Adrenal gland (tissue), 12 donors: ENCODE results near the gene CHID1. TPM values are rescaled to one million over a fixed set of nuclear protein-coding genes. Genes with fewer than 3 reads are reported as not detected.

Experiments
- DNase-seq, 7 donors: peaks; one replicate each; pipeline ENCODE4 v3.0.0-alpha.2; 2019 to 2020
- H3K27ac ChIP-seq, 5 donors: fragments of 200-600 bp; sonication (generic) in 4 of 5; 1 replicate in 3 of 5; 2 replicates in 2 of 5; pipeline versions ENCODE4 v1.5.1 to v1.8.0; 2016 to 2020; ENCODE audit warnings: mild to moderate bottlenecking in 1 of 5
- H3K27me3 ChIP-seq: fragments of 200-600 bp; 2 replicates; pipeline ENCODE4 v1.8.0; 2021
- H3K36me3 ChIP-seq, 2 donors: fragments of 200-600 bp; replicated peaks in 1 of 2; 1 replicate in 1 of 2; 2 replicates in 1 of 2; pipeline versions ENCODE4 v1.5.1 to v1.8.0; 2018 to 2022
- H3K4me1 ChIP-seq, 2 donors: fragments of 200-600 bp; replicated peaks in 1 of 2; 1 replicate in 1 of 2; 2 replicates in 1 of 2; pipeline versions ENCODE4 v1.5.1 to v1.8.0; 2018 to 2021
- H3K4me3 ChIP-seq, 4 donors: fragments of 200-600 bp; sonication (generic) in 3 of 4; one replicate each; pipeline ENCODE4 v1.5.1; 2016 to 2018
- H3K9me3 ChIP-seq, 3 donors: fragments of 200-600 bp; sonication (generic) in 1 of 3; replicated peaks in 1 of 3; 1 replicate in 2 of 3; 2 replicates in 1 of 3; pipeline versions ENCODE4 v1.5.1 to v1.8.0; 2016 to 2021
- POLR2A ChIP-seq, 2 donors: fragments of 450-650 bp; IDR thresholded peaks; one replicate each; pipeline ENCODE4 v1.6.1; 2017; ENCODE audit warnings: antibody characterized with exemption in 2 of 2, mild to moderate bottlenecking in 2 of 2, moderate library complexity in 1 of 2
- WGBS, 4 donors: extraction: QIAGEN DNeasy Blood & Tissue Kit in 2 of 4; methylation state at CpG; one replicate each; pipeline versions ENCODE4 v1.1.5 to v1.1.7; 2013 to 2017; 5-methylcytosine and 5-hydroxymethylcytosine counted together
- intact Hi-C, 2 donors: fragments of 100-400 bp; cut with DNase I; formaldehyde crosslinking; loops; one replicate each; pipeline versions ENCODE4 v1.14.1 to v1.15.0; 2022 to 2023
- polyA plus RNA-seq, 3 donors: library from polyadenylated mRNA; stranded (reverse); fragments of 200-250 nt in 2 of 3; fragments of 350-450 nt in 1 of 3; fragmentation: Illumina TruSeq in 1 of 3; extraction: RNeasy Lipid Tissue Mini Kit (QIAGEN cat#74804) in 1 of 3; gene quantifications; one replicate each; pipeline ENCODE4 v1.2.3, GENCODE V29; 2013 to 2014
- total RNA-seq, 9 donors: library from RNA; depleted of rRNA in 4 of 9; stranded (reverse); fragments of >200 nt in 4 of 9; fragments of 120-200 nt in 1 of 9; fragmentation: NEBNext Ultra II Directional in 1 of 9; extraction: Animal tissue kit (Norgen Biotek cat#: 25700) in 1 of 9; gene quantifications; one replicate each; pipeline versions ENCODE4 v1.1.0 to v1.2.4, GENCODE V29; 2013 to 2023
- TF ChIP-seq, protein P1 (sequence below), 6 experiments: fragments of 450-650 bp in 4 of 6; fragments of 200-600 bp in 2 of 6; sonication (generic) in 1 of 6; IDR thresholded peaks; 1 replicate in 5 of 6; 2 replicates in 1 of 6; pipeline versions ENCODE4 v1.5.1 to v1.8.0; 2016 to 2021; ENCODE audit warnings: antibody characterized with exemption in 6 of 6, mild to moderate bottlenecking in 2 of 6, moderate library complexity in 1 of 6
- donor health status: healthy with polysubstance abuse.
- donor health status: Bipolar disorder and iron deficiency.
- donor health status: DM: yes; HTN: yes; CAD: no.
- donor health status: DM: no; HTN: no; CAD: no.
- donor health status: DM: no; HTN: no; CAD: no.
- donor health status: DM: yes; HTN: yes; CAD: no.

Gene CHID1
- total and polyA plus RNA-seq, 12 donors, result 39.2 to 220 (median 96.6) TPM

GRCh38 chr11:953512-953911, 42.9 kb upstream of the CHID1 start:
- 80 to 85% (median 82%) methylated on average over 13 of the region's 13 CpGs for WGBS, 4 donors
- H3K4me3 ChIP-seq, result no peak overlapping the region
- no peaks in the 10 kb centered on the region for H3K9me3 ChIP-seq
- H3K27me3 ChIP-seq, result no peaks in the 10 kb centered on the region
- no peak overlapping the region for H3K27ac ChIP-seq
- peaks cover 0 to 5% of the 10 kb centered on the region in 2 donors for H3K36me3 ChIP-seq
- DNase-seq, result no peak
- TF ChIP-seq, protein P1, sequence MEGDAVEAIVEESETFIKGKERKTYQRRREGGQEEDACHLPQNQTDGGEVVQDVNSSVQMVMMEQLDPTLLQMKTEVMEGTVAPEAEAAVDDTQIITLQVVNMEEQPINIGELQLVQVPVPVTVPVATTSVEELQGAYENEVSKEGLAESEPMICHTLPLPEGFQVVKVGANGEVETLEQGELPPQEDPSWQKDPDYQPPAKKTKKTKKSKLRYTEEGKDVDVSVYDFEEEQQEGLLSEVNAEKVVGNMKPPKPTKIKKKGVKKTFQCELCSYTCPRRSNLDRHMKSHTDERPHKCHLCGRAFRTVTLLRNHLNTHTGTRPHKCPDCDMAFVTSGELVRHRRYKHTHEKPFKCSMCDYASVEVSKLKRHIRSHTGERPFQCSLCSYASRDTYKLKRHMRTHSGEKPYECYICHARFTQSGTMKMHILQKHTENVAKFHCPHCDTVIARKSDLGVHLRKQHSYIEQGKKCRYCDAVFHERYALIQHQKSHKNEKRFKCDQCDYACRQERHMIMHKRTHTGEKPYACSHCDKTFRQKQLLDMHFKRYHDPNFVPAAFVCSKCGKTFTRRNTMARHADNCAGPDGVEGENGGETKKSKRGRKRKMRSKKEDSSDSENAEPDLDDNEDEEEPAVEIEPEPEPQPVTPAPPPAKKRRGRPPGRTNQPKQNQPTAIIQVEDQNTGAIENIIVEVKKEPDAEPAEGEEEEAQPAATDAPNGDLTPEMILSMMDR (IDR thresholded peaks at IDR 0.05), result no peak
- no peak for TF ChIP-seq POLR2A (IDR thresholded peaks at IDR 0.05)
- peaks cover 0 to 18% of the 10 kb centered on the region in 2 donors for H3K4me1 ChIP-seq
- intact Hi-C loops, result no loop called here

GRCh38 chr11:952406-953385, 42.1 kb upstream of the CHID1 start:
- H3K27ac ChIP-seq, result no peak overlapping the region
- no peak overlapping the region for H3K4me3 ChIP-seq
- no peaks in the 10 kb centered on the region for H3K9me3 ChIP-seq
- peaks cover 0 to 5% of the 10 kb centered on the region in 2 donors for H3K36me3 ChIP-seq
- DNase-seq, result no peak
- no peaks in the 10 kb centered on the region for H3K27me3 ChIP-seq
- intact Hi-C loops, result no loop called here
- peaks cover 0 to 18% of the 10 kb centered on the region in 2 donors for H3K4me1 ChIP-seq
- WGBS, 4 donors, result 69 to 82% (median 82%) methylated on average over 13 to 18 of the region's 18 CpGs
- TF ChIP-seq, protein P1 (IDR thresholded peaks at IDR 0.05), result no peak
- TF ChIP-seq POLR2A (IDR thresholded peaks at IDR 0.05), result no peak

GRCh38 chr11:951507-951906, 40.9 kb upstream of the CHID1 start:
- no peaks in the 10 kb centered on the region for H3K36me3 ChIP-seq
- H3K4me3 ChIP-seq, result no peak overlapping the region
- intact Hi-C loops, result no loop called here
- WGBS, 4 donors, result 94 to 99% (median 96%) methylated on average over 9 of the region's 9 CpGs
- no peak overlapping the region for H3K27ac ChIP-seq
- no peak for DNase-seq
- no peaks in the 10 kb centered on the region for H3K9me3 ChIP-seq
- TF ChIP-seq, protein P1 (IDR thresholded peaks at IDR 0.05), result no peak
- TF ChIP-seq POLR2A (IDR thresholded peaks at IDR 0.05), result no peak
- no peaks in the 10 kb centered on the region for H3K27me3 ChIP-seq
- H3K4me1 ChIP-seq, result peaks cover 0 to 18% of the 10 kb centered on the region in 2 donors

- H3K4me1 ChIP-seq, result peaks cover 7 to 14% of the 10 kb centered on the region in 2 donors
- H3K36me3 ChIP-seq, result peaks cover 0 to 11% of the 10 kb centered on the region in 2 donors
- 91 to 97% (median 92%) methylated on average over 4 of the region's 4 CpGs for WGBS, 4 donors
- no peaks in the 10 kb centered on the region for H3K27me3 ChIP-seq
- TF ChIP-seq, protein P1 (IDR thresholded peaks at IDR 0.05), result no peak
- TF ChIP-seq POLR2A (IDR thresholded peaks at IDR 0.05), result no peak
- no peak for DNase-seq
- intact Hi-C loops, result no loop called here
- no peak overlapping the region for H3K4me3 ChIP-seq
- H3K9me3 ChIP-seq, result no peaks in the 10 kb centered on the region
- no peak overlapping the region for H3K27ac ChIP-seq
Measured at GRCh38 chr11:947744-948143, 37.1 kb upstream of the CHID1 start.
